T-helper 9 cell (primary cell): Measurements from ENCODE around the gene VAV3.
A peak's percentile ranks its signal among the peaks of the same experiment; 100 is the strongest.
"Not testable (repeated sequence)": the region's sequence is repeated elsewhere in the genome, so short reads cannot be mapped to it uniquely, and the experiment has no call there.

Experiments used
- DNase-seq: peaks from one replicate; pipeline ENCODE4 v3.0.0-alpha.2; 2020

VAV3 gene

DNA sequence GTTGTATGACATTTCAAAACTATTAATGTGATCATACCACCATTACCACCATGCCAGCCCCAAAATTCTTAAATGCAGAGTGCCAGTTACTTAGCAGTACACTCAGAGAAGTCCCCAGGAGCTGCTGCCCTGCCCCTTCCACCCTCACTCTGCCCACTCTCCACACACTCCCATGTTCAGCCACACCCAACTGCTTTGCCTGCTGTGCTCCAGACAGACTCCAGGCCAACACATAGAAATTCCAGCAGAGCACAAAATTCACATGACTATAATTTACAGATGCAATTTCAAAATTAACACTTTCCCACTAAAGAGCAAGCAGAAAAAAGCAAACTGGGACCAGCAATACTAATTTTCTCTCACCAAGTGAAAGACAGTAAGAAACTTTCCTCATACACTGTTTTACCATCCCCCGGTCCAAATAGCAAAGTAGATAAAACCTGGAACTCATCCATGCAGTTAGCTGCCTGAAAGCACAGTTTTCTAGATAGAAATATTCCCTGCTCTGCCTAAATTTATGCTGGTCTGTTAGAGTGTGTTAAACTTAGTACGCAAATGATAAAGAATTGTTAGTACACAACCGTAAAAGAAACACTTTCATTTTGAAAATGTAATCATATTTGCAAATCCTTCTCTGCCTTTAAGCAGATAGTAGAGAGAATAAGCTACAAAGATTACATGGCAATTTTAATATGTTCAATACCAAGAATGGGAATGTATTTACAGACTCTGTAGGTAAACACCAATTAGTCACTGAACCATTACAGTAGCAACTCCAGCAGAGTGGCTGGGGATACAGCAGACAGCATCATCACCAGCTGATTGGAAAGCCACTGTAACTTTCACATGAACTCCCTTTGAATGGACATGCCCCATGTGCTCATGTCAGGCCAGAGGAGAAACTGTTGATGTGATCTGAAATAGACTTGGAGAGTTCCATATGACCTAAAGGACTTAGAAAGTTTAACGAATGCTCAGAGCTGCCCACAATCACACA is 176.5 kb downstream of the VAV3 start:
- no peak for DNase-seq

DNA sequence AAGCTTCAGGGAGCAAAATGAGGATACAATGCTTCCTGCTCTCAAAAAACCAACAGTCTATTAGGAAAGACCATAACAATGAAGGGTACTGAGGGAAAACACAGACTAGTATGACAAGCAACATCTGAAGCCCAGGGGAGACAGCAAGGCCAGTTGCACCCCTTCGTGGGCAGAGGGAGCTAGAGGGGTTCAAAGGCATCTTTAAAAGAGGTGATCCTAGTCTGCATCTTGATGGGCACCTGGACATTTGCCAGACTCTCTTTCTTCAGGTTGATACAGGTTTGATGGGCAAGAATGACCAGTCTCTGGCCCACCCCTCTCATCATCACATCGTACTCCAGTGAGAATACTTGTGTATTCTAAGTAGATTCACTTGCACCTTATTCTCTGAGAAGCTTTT is 177.7 kb downstream of the VAV3 start:
- no peak for DNase-seq

DNA sequence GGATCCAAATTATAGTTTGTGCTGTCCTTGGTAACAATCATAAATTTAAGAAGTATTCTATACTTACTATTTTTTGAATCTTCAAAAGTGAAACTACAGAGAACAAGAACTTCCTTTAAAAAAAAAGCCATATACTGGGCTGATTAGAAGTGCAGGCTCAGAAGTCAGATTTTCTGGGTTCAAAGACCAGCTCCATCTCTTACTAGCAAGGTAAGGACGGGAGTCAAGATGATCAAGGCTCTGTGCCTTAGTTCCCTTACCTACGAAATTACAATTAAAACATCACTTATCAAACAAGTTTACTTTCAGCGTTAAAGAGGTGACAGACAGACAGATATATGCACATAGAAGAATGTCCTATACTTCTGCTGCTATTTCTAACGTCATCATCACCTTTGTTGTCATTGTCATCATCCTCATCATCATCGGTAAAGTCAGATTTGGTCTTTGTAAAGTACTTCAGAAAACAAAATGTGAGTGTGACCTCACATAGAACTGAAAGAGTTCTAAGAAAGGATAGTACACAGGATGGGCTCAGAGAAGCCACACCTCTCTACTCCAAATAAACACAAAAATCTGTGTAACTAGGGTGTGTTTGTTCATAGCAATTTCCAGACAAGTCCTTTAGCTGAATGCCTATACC is 178.7 kb downstream of the VAV3 start:
- no peak for DNase-seq

DNA sequence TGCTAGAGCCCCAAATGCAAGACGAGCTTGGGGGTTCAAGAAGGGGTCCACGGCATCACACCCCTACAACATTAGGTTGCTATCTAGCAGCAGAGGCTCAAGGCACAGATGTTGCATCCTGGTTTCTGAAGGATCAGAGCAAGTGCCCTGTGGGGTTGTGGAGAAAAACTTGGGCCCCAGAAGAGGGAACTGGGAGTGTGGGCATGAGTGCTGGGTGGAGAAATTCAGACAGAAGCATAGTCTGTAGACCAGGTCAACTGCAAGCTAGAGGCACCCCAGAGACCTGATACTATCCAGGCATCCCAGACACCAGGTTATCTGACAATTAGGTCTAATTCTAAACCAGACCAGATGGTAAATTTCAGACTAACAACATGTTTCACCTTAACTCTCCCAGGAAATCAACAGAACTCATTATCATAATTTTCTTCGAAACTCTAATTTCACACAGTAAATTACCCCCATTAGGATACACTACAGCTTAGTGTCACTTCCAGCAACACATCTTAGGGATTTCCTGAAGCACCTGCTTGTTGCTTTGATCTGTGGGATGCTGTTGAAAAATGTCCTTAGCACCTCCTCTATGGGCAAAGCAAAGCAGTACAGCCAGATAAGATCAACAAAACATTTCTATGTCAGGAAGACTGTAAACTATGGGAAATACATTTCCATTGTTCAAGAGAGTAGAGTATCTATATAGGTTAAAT is 179.3 kb downstream of the VAV3 start:
- no peak for DNase-seq

DNA sequence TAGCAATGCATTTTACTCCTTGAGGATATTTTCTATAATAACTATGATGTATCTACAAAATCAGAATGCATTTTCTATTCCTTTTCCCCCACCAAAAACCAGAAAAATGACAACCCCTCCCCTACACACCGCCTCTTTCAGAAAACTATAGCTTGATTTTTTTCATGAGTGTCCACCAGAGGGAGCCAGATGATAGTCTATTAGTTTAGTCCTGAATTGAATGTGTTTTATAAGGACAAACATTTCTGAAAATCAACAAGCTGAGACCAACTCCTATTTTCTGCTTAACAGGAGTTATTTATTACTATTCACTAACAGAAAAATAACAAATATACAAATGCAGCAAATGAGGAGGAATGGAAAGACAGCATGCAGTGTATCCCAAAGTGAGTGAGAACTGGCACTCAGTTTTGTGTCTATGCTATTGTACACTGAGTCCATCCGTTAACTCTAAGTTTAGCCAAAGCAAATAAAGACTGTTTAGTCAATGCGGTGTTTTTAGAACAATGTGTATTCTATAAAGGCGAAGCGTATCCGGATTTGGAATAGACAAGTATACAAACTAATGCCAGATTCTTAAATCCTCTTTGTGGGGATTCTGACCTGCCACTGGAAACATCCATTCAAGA is 182.6 kb downstream of the VAV3 start:
- DNase-seq = peak; percentile 25

DNA sequence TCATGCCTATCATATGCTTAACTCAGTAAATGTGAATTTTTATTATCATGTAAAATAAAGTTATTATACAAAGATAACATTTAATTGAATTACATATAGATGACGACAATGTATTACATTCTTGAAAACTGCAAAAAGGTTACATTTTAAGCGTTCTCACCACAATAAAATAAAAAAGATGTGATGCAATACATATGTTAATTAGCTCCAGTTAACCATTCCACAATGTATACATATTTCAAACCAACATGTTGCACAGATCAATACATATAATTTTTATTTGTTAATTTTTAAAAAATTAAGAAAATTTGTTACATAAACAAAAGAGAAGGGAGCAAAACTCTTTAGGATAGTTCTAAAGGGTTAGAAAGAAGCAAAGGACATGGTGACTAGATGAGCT is 183.7 kb downstream of the VAV3 start:
- DNase-seq = no peak

DNA sequence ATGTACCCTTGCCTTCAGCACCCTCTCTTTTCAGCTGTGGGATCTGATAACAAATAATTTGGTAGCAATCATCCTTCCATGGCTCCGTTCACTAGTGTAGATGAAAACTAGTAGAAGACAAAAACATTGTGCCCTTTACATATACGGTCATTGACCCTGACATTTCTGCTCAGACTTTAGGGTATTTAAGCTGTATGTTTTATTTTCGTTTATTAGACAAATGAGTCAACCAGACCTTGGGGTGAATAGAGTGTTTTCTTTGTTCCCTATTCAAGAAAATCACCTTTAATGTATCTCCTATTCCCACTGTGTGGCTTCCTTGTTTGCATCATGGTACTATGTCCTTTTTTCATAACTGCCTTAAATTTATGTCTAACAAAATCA is 187.3 kb downstream of the VAV3 start:
- no peak for DNase-seq

DNA sequence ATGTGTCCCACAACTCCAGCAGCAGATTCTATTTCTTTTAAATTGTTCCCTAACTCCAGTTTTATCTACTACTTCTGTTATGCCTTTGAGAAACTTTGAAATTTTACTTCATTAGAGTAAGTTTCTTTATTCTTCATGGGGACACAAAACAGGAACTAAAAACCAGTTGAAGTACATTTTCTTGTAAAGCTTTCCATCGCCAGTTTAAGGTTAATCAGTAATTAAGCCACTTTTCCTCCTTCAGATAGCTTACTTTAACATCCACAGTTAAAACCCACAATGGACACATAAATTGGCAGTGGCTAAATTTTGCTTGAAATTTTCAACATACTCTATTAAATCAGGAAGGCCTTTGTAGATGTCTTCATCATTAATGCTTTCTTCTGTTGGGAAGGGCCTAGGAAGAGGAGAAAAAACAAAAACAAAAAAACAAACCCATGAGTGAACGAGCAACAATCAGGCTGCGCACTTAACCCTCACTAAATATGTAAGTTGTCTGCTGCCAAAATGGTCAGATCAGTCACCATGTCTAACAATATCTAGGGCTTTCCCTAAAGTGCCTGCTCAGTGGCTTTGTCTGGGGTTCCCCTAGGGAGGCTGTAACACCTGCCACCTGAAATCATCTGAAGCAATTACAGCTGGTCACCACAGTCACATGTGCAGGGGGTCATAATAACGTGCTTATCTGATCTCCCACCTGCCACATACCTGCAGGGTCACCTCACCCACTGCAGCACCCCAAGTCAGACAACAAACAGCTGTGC is 187.9 kb downstream of the VAV3 start:
- no peak for DNase-seq

DNA sequence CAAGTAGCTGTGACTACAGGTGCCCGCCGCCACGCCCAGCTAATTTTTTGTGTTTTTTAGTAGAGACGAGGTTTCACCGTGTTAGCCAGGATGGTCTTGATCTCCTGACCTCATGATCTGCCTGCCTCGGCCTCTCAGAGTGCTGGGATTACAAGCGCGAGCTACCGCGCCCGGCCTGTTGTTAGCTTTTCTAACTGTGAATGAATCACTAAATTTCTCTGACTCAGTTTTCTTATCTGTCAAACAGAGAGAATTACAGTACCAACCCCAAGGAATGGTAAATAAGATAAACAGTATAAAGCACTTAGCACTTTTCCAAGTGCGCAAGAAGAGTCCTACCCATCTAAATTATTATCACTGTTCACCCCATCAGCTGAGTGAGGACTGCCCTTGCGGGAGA is 193.6 kb downstream of the VAV3 start:
- DNase-seq = no peak

DNA sequence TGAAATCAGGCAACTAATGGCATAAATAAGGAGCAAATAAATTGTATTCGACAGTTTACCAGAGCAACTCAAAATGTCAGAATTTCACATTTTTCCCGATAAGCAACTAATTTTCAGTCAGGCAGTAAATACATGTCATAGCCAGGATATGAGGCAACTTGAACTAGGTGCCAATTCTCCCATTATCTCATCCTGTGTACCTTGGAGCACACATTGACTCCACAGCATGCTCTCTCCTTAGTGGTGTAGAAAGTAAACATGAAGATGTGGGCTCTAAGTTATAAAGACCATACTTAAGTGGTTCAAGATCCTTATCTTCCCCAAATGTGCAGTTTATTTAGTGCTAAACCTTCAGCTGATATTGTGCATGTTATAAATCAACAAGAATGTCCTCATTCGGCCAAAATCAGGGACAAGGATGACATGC is 197.8 kb downstream of the VAV3 start:
- DNase-seq = no peak

DNA sequence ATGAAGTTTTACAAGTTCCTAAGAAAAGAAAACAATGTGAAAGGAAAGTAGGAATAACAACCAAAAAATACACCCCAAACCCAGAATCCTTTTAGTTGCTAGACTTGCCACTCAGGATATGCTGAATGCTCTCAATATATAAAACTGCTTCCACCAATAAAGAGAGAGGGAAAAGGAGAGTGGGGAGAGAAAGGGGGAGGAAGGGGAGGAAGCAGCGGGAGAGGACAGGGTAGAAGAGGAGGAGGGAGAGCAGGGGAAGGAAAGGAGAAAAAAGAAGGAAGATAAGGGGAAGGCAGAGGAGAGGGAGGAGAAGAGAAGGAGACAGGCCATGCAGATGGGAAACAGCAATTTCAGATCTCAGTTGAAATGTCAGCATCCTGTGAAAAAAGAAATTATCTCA is 198.4 kb downstream of the VAV3 start:
- DNase-seq = no peak

DNA sequence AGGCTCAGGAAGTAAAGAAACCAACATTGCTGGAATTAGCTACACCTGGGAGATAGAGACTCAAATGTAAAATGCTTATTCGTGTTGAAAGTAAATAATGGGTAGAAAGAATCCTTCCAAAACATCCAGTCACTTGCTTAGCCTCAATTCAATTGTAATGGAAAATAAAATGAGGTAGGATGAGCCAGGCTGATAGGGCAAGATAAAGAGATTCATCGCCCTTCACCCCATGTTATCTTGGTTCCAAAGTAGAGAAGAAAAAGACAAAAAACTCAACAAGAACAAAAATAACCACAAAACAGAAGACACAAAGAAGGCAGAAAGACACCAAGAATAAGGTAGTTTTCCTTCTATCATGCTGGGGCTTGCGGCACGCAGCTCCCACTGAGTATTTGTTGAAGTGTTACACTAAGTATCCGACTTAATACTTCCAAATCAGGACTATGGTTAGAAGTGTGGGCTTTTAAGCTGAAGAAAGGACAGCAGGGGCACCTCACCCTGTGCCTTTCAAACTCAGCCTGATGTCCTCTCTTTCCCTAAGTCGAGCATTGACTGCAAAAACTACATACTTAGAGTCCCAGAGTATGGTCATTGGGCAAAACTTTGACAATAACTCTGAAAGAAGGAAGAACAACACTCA is 202.1 kb downstream of the VAV3 start:
- DNase-seq = no peak

DNA sequence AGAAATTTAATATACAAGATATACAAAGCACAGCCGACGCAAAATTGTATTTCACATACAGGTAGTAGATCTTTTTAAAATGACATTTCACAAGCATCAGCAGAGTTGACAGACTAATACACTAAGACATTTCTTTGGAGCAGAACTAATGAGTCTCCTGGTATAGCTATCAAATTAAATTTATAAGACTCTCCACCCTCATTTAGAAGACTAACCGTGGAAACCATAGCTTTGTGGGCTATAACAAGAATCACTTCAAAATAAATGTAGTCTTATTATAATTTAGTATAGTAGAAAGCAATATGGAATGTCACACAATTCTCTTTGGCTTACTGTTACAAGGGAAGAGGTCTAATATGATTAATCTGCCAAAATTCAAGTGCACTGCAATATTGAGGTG is 204.9 kb downstream of the VAV3 start:
- no peak for DNase-seq

DNA sequence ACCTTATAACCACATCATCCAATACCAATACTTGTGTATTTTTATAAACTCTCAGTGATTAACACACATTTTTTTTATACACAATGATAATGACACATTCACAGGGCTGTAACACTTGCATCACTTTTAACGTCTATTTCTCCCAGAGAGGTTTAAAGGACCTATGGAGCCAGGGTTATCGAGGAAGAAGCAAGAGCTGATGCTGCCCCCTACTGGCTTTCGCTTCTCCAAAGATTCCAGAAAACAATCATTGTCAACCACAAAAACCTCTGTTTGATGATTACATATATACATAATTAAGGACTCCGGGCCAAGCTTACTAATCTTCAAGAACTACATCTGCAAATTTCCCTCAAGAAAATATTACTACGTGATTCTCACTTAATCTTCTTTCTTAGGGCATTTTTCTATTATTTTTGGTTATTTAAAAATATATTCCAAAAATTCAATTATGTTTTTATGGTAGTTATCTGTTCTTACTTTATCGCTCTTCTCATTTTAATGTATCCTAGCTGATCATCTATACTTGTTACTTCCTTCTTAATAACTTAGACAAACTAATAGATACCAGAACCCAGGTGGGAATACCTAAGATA is 214.5 kb downstream of the VAV3 start:
- DNase-seq = no peak

DNA sequence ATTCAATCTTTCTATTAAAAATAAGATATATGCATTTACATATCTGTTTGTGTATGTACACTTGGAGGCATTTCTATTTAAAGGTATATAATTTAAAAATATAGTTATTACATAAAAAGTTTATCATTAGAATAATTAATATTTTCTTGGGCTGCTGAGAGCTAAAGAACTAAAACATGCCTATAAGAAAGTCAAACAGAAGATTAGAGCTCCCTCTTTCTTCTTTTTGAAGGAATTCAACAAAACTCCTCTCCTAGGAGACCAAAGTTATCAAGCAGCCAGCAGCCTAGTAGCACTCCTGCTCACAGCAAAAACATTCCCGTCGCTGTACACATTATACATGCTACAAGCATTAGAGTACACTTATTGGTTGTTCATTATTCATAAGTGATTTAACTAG is 216.4 kb downstream of the VAV3 start:
- no peak for DNase-seq

DNA sequence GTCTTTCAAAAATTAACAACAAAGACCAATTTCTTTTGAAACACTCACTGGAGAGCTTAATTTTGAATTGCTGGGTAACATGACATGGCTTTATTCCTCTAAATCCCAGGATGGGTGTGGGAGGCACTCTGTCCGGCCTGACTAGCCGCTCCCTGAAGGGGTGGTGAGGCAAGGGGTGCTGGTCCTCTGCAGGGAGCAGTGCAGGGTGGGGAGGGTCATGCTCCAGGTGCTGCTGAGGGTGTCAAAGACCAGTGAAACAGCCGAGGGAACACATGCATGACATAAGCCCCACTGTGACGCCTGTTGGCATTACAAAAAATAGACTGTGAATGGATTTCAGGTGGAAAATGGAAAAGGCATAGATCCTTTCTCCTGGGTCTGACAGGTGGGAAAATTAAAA is 223.7 kb downstream of the VAV3 start:
- no peak for DNase-seq

DNA sequence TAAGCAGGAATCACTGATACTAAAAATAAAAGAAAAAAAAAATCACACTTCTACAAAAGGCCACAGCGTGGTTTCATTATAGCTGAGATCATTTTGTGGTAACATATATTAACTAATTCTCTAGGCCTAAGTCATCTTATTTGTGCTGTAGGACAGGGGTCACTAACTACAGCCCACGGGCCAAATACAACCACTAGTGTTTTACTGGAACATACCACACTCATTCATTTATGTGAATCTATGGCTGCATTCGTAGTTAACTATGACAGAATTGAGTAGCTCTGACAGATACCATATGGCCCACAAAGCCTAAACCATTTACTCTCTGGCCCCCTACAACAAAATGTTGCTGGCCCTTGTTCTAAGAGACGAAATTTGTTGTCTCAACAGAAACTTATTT is 224.4 kb downstream of the VAV3 start:
- DNase-seq = no peak

DNA sequence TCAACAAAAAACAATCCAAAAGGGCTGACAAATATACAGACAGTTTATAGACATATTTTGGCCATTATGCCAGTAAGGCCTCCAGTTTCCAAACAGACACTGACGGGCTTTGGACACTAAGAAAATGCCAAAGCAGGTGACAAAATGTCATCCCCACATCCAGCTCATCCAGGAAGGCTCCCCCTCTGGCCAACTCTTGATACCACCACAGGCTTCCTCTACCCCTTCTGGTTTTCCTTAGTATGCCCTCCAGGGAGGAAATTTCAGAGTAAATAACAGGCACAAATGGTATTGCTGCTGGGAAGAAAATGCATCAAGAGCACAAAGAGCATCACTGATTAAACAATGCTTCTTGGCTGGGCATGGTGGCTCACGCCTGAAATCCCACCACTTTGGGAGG is 225.3 kb downstream of the VAV3 start:
- DNase-seq = no peak

DNA sequence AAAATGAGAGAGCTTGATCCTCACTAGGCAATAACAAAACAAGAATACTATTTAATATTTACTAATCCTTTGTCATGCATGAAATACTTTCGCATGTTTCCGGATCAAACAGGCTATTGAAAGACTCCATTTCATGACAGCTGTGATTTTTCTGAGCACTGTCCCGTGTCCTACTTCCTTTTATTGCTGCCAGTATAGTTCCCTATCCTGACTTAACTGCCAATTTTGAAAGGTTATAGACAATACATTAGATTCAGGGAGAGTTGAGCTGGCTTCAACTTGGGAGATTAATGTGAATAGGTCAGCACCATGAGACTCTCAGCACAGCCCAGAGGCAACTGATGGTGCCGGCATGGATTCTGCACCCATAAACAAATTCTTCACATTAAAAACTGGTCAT is 225.8 kb downstream of the VAV3 start:
- no peak for DNase-seq

DNA sequence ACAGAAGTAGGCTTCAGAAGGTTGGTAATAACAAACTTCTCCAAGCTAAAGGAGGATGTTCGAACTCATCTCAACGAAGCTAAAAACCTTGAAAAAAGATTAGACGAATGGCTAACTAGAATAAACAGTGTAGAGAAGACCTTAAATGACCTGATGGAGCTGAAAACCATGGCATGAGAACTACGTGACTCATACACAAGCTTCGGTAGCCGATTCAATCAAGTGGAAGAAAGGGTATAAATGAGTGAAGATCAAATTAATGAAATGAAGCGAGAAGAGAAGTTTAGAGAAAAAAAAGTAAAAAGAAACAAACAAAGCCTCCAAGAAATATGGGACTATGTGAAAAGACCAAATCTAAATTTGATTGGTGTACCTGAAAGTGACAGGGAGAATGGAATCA is 231.6 kb downstream of the VAV3 start:
- not testable (repeated sequence) for DNase-seq

DNA sequence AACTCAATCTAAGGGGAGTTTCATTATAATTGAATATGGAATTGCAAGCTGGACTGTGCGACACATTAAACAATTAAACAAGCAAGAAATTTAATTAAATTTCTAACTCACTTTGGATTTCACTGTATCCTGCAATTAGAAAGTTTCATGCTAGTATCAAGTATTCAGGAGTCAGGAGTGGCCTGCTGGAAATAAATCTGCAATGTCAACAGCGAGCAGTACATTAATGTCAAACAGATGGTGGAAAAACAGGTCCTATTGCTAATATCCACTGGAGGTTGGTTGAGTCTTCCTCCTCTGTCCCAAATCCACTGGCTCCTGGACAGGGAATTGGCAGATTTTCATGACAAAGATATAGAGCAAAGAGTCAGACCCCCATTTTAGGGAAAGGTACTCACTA is 237.1 kb downstream of the VAV3 start:
- no peak for DNase-seq
